Trophoblast cell (in vitro differentiated cells and primary cell): ENCODE data around the gene CR2. TPM values are rescaled to one million over a fixed set of nuclear protein-coding genes. Genes with fewer than 3 reads are reported as not detected.

Experiments
- DNase-seq, 2 donors: peaks; one replicate each; pipeline ENCODE4 v3.0.0-alpha.2; 2016
- H2AFZ ChIP-seq: 2 replicates; pipeline ENCODE4 v1.6.1; 2013; ENCODE audit warnings: low read length, moderate library complexity, mild to moderate bottlenecking; ENCODE audit not compliant: insufficient read depth, poor library complexity
- H2AK5ac ChIP-seq: 2 replicates; pipeline ENCODE4 v1.6.1; 2013; ENCODE audit warnings: mild to moderate bottlenecking, low read length
- H2BK120ac ChIP-seq: 2 replicates; pipeline ENCODE4 v1.6.1; 2013; ENCODE audit warnings: low read length, mild to moderate bottlenecking, moderate library complexity; ENCODE audit not compliant: insufficient read depth, poor library complexity
- H2BK12ac ChIP-seq: 2 replicates; pipeline ENCODE4 v1.6.1; 2013; ENCODE audit warnings: mild to moderate bottlenecking, low read length, moderate library complexity
- H2BK5ac ChIP-seq: 2 replicates; pipeline ENCODE4 v1.6.1; 2013; ENCODE audit warnings: low read length, low read depth, moderate library complexity, mild to moderate bottlenecking; ENCODE audit not compliant: poor library complexity
- H3K14ac ChIP-seq: 2 replicates; pipeline ENCODE4 v1.6.1; 2013; ENCODE audit warnings: mild to moderate bottlenecking, low read length
- H3K18ac ChIP-seq: 2 replicates; pipeline ENCODE4 v1.6.1; 2013; ENCODE audit warnings: mild to moderate bottlenecking, low read length
- H3K23ac ChIP-seq: 2 replicates; pipeline ENCODE4 v1.6.1; 2013; ENCODE audit warnings: low read length
- H3K27ac ChIP-seq: 2 replicates; pipeline ENCODE4 v1.5.1; 2013; ENCODE audit warnings: low read depth, mild to moderate bottlenecking, inconsistent platforms, low read length, moderate library complexity
- H3K27me3 ChIP-seq: 2 replicates; pipeline ENCODE4 v1.6.1; 2013; ENCODE audit warnings: inconsistent platforms, mild to moderate bottlenecking, low read length, moderate library complexity; ENCODE audit not compliant: insufficient read depth
- H3K36me3 ChIP-seq, 2 experiments: 1 replicate in 1 of 2; 2 replicates in 1 of 2; pipeline ENCODE4 v1.6.1; 2013; ENCODE audit warnings: low read length in 2 of 2, mild to moderate bottlenecking in 2 of 2, moderate library complexity in 1 of 2; ENCODE audit not compliant: insufficient read depth in 2 of 2, control insufficient read depth in 1 of 2
- H3K4ac ChIP-seq: 2 replicates; pipeline ENCODE4 v1.6.1; 2013; ENCODE audit warnings: low read depth, mild to moderate bottlenecking, low read length, moderate library complexity
- H3K4me1 ChIP-seq, 2 experiments: 1 replicate in 1 of 2; 2 replicates in 1 of 2; pipeline ENCODE4 v1.6.1; 2013; ENCODE audit warnings: low read length in 2 of 2, mild to moderate bottlenecking in 2 of 2, moderate library complexity in 1 of 2; ENCODE audit not compliant: insufficient read depth in 2 of 2, control insufficient read depth in 1 of 2
- H3K4me2 ChIP-seq: 2 replicates; pipeline ENCODE4 v1.6.1; 2013; ENCODE audit warnings: inconsistent platforms, mild to moderate bottlenecking, low read length, moderate library complexity
- H3K4me3 ChIP-seq: 2 replicates; pipeline ENCODE4 v1.5.1; 2013; ENCODE audit warnings: mild to moderate bottlenecking, low read depth, low read length, inconsistent platforms
- H3K79me1 ChIP-seq: one replicate; pipeline ENCODE4 v1.6.1; 2013; ENCODE audit warnings: low read length
- H3K79me2 ChIP-seq: 2 replicates; pipeline ENCODE4 v1.6.1; 2013; ENCODE audit warnings: low read length, mild to moderate bottlenecking; ENCODE audit not compliant: control insufficient read depth, insufficient read depth, poor library complexity
- H3K9ac ChIP-seq: 2 replicates; pipeline ENCODE4 v1.6.1; 2013; ENCODE audit warnings: mild to moderate bottlenecking, low read length
- H3K9me3 ChIP-seq: 2 replicates; pipeline ENCODE4 v1.6.1; 2013; ENCODE audit warnings: low read depth, mild to moderate bottlenecking, control low read depth, inconsistent platforms, low read length; ENCODE audit not compliant: insufficient read depth
- H4K12ac ChIP-seq: 2 replicates; pipeline ENCODE4 v1.6.1; 2013; ENCODE audit warnings: low read depth, mild to moderate bottlenecking, low read length, moderate library complexity
- H4K8ac ChIP-seq: 2 replicates; pipeline ENCODE4 v1.6.1; 2013; ENCODE audit warnings: low read depth, mild to moderate bottlenecking, low read length, moderate library complexity
- H4K91ac ChIP-seq: one replicate; pipeline ENCODE4 v1.6.1; 2013; ENCODE audit warnings: low read depth, mild to moderate bottlenecking, low read length, moderate library complexity
- WGBS: extraction: QIAGEN DNeasy Blood & Tissue Kit; methylation state at CpG from one replicate; pipeline ENCODE4 v1.1.7; 2013; ENCODE audit warnings: missing lambda C conversion rate; ENCODE audit not compliant: insufficient read length, insufficient coverage; ENCODE audit errors: extremely low coverage; 5-methylcytosine and 5-hydroxymethylcytosine counted together
- polyA plus RNA-seq: library from polyadenylated mRNA; stranded (reverse); fragments of 200-250 nt; gene quantifications from 2 replicates; pipeline ENCODE4 v1.2.3, GENCODE V29; 2013

CR2 gene
- polyA plus RNA-seq = 0.01 TPM in 1 of 2 replicates, not detected in the other

DNA sequence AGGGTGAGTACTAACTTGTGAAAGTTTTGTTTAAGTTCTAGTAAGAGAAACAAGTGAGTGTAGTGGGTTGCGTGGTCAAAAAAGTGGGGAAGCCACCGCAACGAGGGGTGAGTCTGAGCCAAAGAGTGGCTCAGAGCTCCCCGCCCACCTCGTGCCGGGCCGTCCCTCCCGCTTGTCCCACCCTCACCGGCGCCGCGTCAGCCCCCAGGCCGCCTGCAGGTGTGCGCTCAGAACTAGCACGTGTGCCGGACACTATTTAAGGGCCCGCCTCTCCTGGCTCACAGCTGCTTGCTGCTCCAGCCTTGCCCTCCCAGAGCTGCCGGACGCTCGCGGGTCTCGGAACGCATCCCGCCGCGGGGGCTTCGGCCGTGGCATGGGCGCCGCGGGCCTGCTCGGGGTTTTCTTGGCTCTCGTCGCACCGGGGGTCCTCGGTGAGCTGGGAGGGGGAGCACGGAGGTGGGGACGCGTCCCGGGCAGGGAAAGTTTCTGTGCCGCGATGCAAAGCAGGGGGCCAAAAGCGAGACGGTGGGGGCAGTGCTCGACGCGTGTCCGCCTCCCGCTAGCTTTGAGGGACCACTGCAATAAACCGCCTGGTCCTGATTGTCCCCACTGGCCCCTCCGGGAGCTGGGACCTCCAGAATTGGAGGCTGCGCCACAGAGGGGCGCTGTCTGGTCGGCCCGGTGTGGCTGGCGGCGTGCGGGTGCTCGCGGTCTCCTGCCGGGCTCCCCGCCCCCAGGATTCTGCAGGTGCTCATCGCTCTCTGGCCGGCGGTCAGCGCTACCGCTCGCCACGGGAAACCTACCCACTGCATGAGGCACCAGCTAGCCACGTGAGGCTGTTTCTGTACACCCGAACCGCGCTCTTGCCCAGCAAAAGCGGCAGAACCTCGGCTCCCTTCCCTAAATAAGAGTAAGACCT is at the start of gene CR2:
Gene CR2 (plus strand): TSS at position 283 of the 919 bp plus-strand sequence. CDS start 91 bp downstream, at position 374.
- H4K12ac ChIP-seq = no peak within 1 kb of the TSS
- no peaks in the 10 kb centered on the region for H3K79me2 ChIP-seq
- no peaks in the 10 kb centered on the region for H3K36me3 ChIP-seq
- no peaks in the 10 kb centered on the region for H3K9me3 ChIP-seq
- peaks cover 8 to 9% of the 10 kb centered on the region in 2 experiments for H3K4me1 ChIP-seq
- peak; percentile 40 to 55 for DNase-seq
- H2BK5ac ChIP-seq = no peak within 1 kb of the TSS
- no peaks in the 10 kb centered on the region for H3K79me1 ChIP-seq
- H2AK5ac ChIP-seq = no peak within 1 kb of the TSS
- peaks cover 15% of the 10 kb centered on the region for H3K27me3 ChIP-seq
- H3K18ac ChIP-seq = no peak within 1 kb of the TSS
- no peak within 1 kb of the TSS for H3K27ac ChIP-seq
- H3K4me3 ChIP-seq = peak within 1 kb of the TSS; percentile 61
- H4K91ac ChIP-seq = no peak within 1 kb of the TSS
- no peak within 1 kb of the TSS for H2BK120ac ChIP-seq
- H2BK12ac ChIP-seq = no peak within 1 kb of the TSS
- no peak within 1 kb of the TSS for H2AFZ ChIP-seq
- H3K23ac ChIP-seq = no peak within 1 kb of the TSS
- peak within 1 kb of the TSS; percentile 85 for H3K4me2 ChIP-seq
- H4K8ac ChIP-seq = no peak within 1 kb of the TSS
- no CpG with 5 or more reads among the region's 75 CpGs for WGBS
- H3K4ac ChIP-seq = no peak within 1 kb of the TSS
- H3K14ac ChIP-seq = no peak within 1 kb of the TSS
- no peak within 1 kb of the TSS for H3K9ac ChIP-seq

DNA sequence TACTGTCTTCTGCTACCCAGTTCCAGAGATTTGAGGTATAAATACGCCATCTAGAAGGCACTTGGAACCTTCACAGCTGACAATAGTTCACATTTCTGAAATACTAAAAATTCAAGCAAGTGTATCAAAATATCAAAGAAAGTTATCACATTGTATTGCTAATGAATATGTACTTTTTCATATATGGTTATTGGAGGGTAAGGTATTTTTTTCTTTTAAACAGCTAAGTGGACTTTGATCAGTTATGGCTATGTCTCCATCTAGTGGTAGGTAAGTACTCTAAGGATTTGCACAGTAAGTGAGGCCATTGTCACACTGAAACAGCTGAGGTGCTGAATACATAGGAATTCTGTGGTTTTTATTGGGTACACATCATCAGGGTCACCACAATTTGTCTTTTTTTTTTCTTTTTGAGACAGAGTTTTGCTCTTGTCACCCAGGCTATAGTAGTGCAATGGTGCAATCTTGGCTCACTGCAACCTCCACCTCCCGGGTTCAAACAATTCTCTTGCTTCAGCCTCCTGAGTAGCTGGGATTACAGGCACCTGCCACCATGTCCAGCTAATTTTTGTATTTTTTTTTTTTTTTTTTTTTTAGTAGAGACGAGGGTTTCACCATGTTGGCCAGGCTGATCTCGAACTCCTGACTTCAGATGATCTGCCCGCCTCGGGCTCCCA is 49.1 kb upstream of the CR2 start:
- Histone ChIP-seq H3K4me1 (no peaks in the 10 kb centered on the region), H3K18ac (no peak overlapping the region), H3K4ac (no peak overlapping the region), H3K23ac (no peak overlapping the region), H3K27ac (no peak overlapping the region), H3K14ac (no peak overlapping the region), H3K9me3 (no peaks in the 10 kb centered on the region), H2BK12ac (no peak overlapping the region), H3K79me1 (no peaks in the 10 kb centered on the region), H3K4me3 (no peak overlapping the region), H4K8ac (no peak overlapping the region), H3K4me2 (no peak overlapping the region), H2AFZ (no peak overlapping the region), H3K9ac (no peak overlapping the region), H3K27me3 (no peaks in the 10 kb centered on the region), H2AK5ac (no peak overlapping the region), H4K12ac (no peak overlapping the region), H2BK120ac (no peak overlapping the region), H3K36me3 (no peaks in the 10 kb centered on the region), H3K79me2 (no peaks in the 10 kb centered on the region), H4K91ac (no peak overlapping the region), H2BK5ac (no peak overlapping the region)
- no CpG with 5 or more reads among the region's 6 CpGs for WGBS
- DNase-seq = peak in 1 of 2 donors; percentile 75

DNA sequence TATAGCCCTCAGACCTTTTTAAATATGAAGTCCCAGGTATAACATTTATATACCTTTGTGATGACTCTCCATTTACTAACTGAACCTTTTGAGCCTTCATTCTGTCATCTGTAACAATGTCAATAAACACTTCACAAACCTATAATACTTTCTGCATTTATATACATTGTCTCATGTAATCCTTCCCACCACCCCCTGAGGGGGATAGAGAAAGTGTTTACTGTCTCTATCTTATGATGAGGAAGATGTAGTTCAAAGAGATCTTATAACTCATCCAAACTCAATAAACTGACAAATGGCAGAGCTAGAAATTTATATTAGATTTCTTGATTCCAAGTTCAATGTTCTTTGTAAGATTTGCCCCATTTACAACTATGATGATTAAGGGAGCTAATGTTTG is 48.3 kb upstream of the CR2 start:
- Histone ChIP-seq H2BK12ac (no peak overlapping the region), H2AFZ (no peak overlapping the region), H2BK5ac (no peak overlapping the region), H4K8ac (no peak overlapping the region), H2BK120ac (no peak overlapping the region), H3K4ac (no peak overlapping the region), H3K4me1 (no peaks in the 10 kb centered on the region), H3K14ac (no peak overlapping the region), H4K12ac (no peak overlapping the region), H3K27ac (no peak overlapping the region), H2AK5ac (no peak overlapping the region), H3K4me2 (no peak overlapping the region), H3K4me3 (no peak overlapping the region), H3K9me3 (no peaks in the 10 kb centered on the region), H3K9ac (no peak overlapping the region), H4K91ac (no peak overlapping the region), H3K23ac (no peak overlapping the region), H3K18ac (no peak overlapping the region), H3K27me3 (no peaks in the 10 kb centered on the region), H3K79me2 (no peaks in the 10 kb centered on the region), H3K79me1 (no peaks in the 10 kb centered on the region), H3K36me3 (no peaks in the 10 kb centered on the region)
- DNase-seq = no peak

DNA sequence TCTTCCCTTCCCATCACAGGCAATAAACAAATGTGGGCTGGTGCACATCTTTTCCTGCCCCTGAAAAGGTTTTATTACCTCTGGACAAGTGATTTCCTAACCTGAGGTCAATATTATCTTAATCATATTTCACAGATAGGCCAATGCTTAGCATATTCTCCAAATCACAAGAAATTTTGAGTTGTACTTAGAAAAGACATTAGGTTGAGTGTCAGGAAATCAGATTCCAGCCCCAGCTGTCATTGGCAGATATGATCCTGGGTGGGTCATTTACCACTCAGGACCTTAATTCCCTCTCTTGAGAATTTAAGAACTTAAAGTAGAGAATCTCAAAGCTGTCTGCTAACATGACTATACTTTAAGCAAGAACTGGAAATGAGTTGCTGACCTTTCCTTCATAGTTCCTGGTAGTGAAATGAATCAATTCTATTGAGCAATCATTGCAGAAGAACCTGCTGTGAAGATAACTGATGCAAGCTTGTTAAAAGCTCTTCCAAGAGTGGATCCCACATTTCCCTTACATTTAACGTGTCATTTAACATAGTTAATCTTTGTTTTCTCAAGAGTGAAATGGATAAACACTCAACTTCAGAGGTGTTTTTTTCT is 46.4 kb upstream of the CR2 start:
- H3K14ac ChIP-seq = no peak overlapping the region
- DNase-seq = peak in 1 of 2 donors; percentile 18
- H2AFZ ChIP-seq = no peak overlapping the region
- H3K4me3 ChIP-seq = no peak overlapping the region
- no peak overlapping the region for H3K27ac ChIP-seq
- no peaks in the 10 kb centered on the region for H3K4me1 ChIP-seq
- H3K9ac ChIP-seq = no peak overlapping the region
- H2BK5ac ChIP-seq = no peak overlapping the region
- no peak overlapping the region for H3K18ac ChIP-seq
- no peak overlapping the region for H2AK5ac ChIP-seq
- no peaks in the 10 kb centered on the region for H3K9me3 ChIP-seq
- no peaks in the 10 kb centered on the region for H3K27me3 ChIP-seq
- no CpG with 5 or more reads among the region's 1 CpG for WGBS
- H3K36me3 ChIP-seq = no peaks in the 10 kb centered on the region
- H2BK120ac ChIP-seq = no peak overlapping the region
- no peak overlapping the region for H4K91ac ChIP-seq
- no peak overlapping the region for H3K4ac ChIP-seq
- H4K8ac ChIP-seq = no peak overlapping the region
- H3K4me2 ChIP-seq = no peak overlapping the region
- no peak overlapping the region for H3K23ac ChIP-seq
- H3K79me1 ChIP-seq = no peaks in the 10 kb centered on the region
- no peaks in the 10 kb centered on the region for H3K79me2 ChIP-seq
- H2BK12ac ChIP-seq = no peak overlapping the region
- H4K12ac ChIP-seq = no peak overlapping the region
